Activated B cell treated with CpG ODN at 0.5 μM for 24 hours (primary cell): ENCODE results near the gene BPIFA3. TPM values are rescaled to one million over a fixed set of nuclear protein-coding genes. Genes with fewer than 3 reads are reported as not detected.

ENCODE experiments used
- ATAC-seq: fragments of 200-7000 bp; cut with Tn5 transposase; one replicate; pipeline ENCODE4 v1.10.0; 2021; ENCODE audit warnings: low read depth, mild to moderate bottlenecking, moderate library complexity
- CTCF ChIA-PET: fragments of 350-600 bp; sonication (Branson Sonifier 250); formaldehyde crosslinking; loops from one replicate; lab custom pipeline; 2021; ENCODE audit warnings: antibody characterized with exemption; lab: Charles Lee
- POLR2A ChIA-PET: fragments of 350-600 bp; sonication (Branson Sonifier 250); formaldehyde crosslinking; loops from one replicate; lab custom pipeline; 2021; ENCODE audit warnings: antibody characterized with exemption; lab: Charles Lee
- DNase-seq: peaks from one replicate; pipeline ENCODE4 v3.0.0; 2022
- H3K27ac Mint-ChIP-seq: one replicate; pipeline ENCODE4 v1.8.0; 2020; ENCODE audit warnings: mixed read lengths
- H3K27me3 Mint-ChIP-seq: one replicate; pipeline ENCODE4 v1.8.0; 2021; ENCODE audit warnings: mixed read lengths
- H3K36me3 Mint-ChIP-seq: one replicate; pipeline ENCODE4 v1.8.0; 2021; ENCODE audit warnings: low read depth, mixed read lengths
- H3K4me1 Mint-ChIP-seq: one replicate; pipeline ENCODE4 v1.8.0; 2021; ENCODE audit warnings: mixed read lengths
- H3K4me3 Mint-ChIP-seq: one replicate; pipeline ENCODE4 v1.8.0; 2020; ENCODE audit warnings: mild to moderate bottlenecking, mixed read lengths
- H3K9me3 Mint-ChIP-seq: one replicate; pipeline ENCODE4 v1.8.0; 2020; ENCODE audit warnings: mixed read lengths
- CTCF ChIP-seq: fragments of 200-600 bp; IDR thresholded peaks from one replicate; pipeline ENCODE4 v1.8.0; 2022; ENCODE audit warnings: antibody characterized with exemption, mild to moderate bottlenecking
- intact Hi-C: fragments of 100-400 bp; cut with micrococcal nuclease; formaldehyde crosslinking; loops from one replicate; pipeline ENCODE4 v1.15.1; 2024
- total RNA-seq: library from RNA; stranded (reverse); gene quantifications from 2 replicates; pipeline ENCODE4 v1.2.3, GENCODE V29; 2022

BPIFA3 gene
- total RNA-seq, 1 donor from 2014 or later, result not detected

- DNase-seq, result no peak
- H3K4me3 Mint-ChIP-seq, result no peak overlapping the region
- peaks cover 5% of the 10 kb centered on the region for H3K27me3 Mint-ChIP-seq
- TF ChIP-seq CTCF, result no peak
- intact Hi-C loops, result no loop called here
- H3K9me3 Mint-ChIP-seq, result peaks cover 3% of the 10 kb centered on the region
- ATAC-seq, result no peak
- ChIA-PET POLR2A (interaction anchor here (0.6 kb wide), 1 partner anchor 159 kb away, joined by 3 read pairs; no protein-coding TSS in a partner anchor), CTCF (no interaction called here)
- no peaks in the 10 kb centered on the region for H3K36me3 Mint-ChIP-seq
- H3K4me1 Mint-ChIP-seq, result no peaks in the 10 kb centered on the region
- H3K27ac Mint-ChIP-seq, result no peak overlapping the region
These were observed 41.1 kb upstream of the BPIFA3 start for GRCh38 chr20:33176101-33176500.

DNA sequence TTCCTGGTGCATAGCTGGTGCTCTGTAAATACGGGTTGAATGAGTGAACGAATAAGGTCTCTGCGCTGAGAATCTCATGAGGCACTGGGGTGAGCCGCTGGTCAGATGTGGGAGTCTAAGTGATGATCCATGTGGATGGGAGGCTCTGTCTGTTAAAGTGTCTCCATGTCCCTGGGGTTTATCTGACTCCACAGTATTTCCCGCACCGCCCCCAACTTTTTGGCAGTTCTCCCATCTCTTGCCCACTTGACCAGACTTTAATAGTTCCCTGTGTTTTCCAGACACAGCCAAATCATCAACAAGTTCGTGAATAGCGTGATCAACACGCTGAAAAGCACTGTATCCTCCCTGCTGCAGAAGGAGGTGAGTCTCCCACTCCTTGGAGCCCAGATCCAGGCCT, 39.3 kb upstream of the BPIFA3 start:
- no peak overlapping the region for H3K4me3 Mint-ChIP-seq
- ATAC-seq (no peak), DNase-seq (no peak)
- intact Hi-C loops, result no loop called here
- no peak overlapping the region for H3K27ac Mint-ChIP-seq
- no peak for TF ChIP-seq CTCF
- no peaks in the 10 kb centered on the region for H3K36me3 Mint-ChIP-seq
- no peaks in the 10 kb centered on the region for H3K9me3 Mint-ChIP-seq
- ChIA-PET CTCF (no interaction called here), POLR2A (no interaction called here)
- H3K27me3 Mint-ChIP-seq, result peaks cover 5% of the 10 kb centered on the region
- H3K4me1 Mint-ChIP-seq, result no peaks in the 10 kb centered on the region

- TF ChIP-seq CTCF, result no peak
- intact Hi-C loops, result no loop called here
- no peak for DNase-seq
- Mint-ChIP-seq H3K27ac (no peak overlapping the region), H3K4me3 (no peak overlapping the region), H3K36me3 (no peaks in the 10 kb centered on the region), H3K27me3 (peaks cover 5% of the 10 kb centered on the region), H3K4me1 (no peaks in the 10 kb centered on the region), H3K9me3 (peaks cover 6% of the 10 kb centered on the region)
- ATAC-seq, result no peak
- ChIA-PET POLR2A (no interaction called here), CTCF (no interaction called here)
These were observed 38.4 kb upstream of the BPIFA3 start for GRCh38 chr20:33178726-33179125.

GRCh38 chr20:33180169-33180568, 37.0 kb upstream of the BPIFA3 start:
- intact Hi-C loops, result no loop called here
- CTCF ChIA-PET, result no interaction called here

GRCh38 chr20:33181482-33182093, 35.6 kb upstream of the BPIFA3 start:
- peaks cover 5% of the 10 kb centered on the region for H3K27me3 Mint-ChIP-seq
- no peak for DNase-seq
- POLR2A ChIA-PET, result no interaction called here
- H3K27ac Mint-ChIP-seq, result no peak overlapping the region
- TF ChIP-seq CTCF, result no peak
- CTCF ChIA-PET, result no interaction called here
- H3K9me3 Mint-ChIP-seq, result peaks cover 6% of the 10 kb centered on the region
- no peak overlapping the region for H3K4me3 Mint-ChIP-seq
- intact Hi-C loops, result no loop called here
- H3K36me3 Mint-ChIP-seq, result no peaks in the 10 kb centered on the region
- no peak for ATAC-seq
- H3K4me1 Mint-ChIP-seq, result no peaks in the 10 kb centered on the region

More at GRCh38 chr20:33180169-33180568, 37.0 kb upstream of the BPIFA3 start:
- DNase-seq (no peak), ATAC-seq (no peak)
- Mint-ChIP-seq H3K27ac (no peak overlapping the region), H3K4me1 (no peaks in the 10 kb centered on the region), H3K4me3 (no peak overlapping the region), H3K9me3 (peaks cover 6% of the 10 kb centered on the region), H3K27me3 (peaks cover 5% of the 10 kb centered on the region), H3K36me3 (no peaks in the 10 kb centered on the region)
- TF ChIP-seq CTCF, result no peak
- POLR2A ChIA-PET, result no interaction called here
